NCI-H2081 (cell line): Measurements from ENCODE around the gene HS6ST1.

Source experiments
- DNase-seq, 2 experiments: peaks; one replicate each; lab custom pipeline; 2025; lab: John Stamatoyannopoulos, UW

The HS6ST1 gene

DNA sequence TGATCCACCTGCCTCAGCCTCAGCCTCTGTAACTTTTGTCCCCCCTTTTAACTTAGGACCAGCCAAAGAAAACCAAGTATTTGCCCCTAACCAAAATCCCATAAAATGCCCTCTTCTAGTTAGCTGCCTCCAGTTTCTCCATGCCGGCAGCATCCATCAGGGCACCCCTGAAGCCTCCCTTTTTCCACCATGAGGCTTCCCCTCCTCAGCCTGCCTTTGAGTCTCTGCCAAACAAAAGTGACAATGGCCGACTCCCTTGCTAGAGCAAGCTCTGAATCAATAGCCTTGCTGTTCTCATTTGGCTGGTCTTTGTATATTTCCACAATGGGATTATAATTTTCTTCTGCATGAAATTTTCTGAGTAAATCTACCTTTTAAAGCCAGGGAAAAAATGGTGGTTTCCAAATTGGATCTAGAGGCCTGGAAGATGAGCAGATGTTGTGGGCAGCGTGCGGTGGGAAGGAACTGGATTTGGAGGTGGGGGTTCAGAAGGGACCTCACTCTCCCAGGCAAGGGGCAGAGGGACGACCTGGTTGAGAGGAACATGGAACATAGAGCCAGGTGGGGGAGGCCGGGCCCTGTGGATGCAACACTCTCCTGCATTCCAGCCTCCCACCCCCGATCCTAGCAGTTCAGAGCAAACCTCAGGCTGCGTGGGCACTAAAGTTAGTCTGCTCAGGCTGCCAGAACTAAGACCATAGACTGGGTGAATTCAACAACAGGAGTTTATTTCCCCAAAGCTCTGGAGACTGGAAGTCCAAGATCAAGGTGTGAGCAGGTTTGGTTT lies 80.6 kb downstream of the HS6ST1 start:
- DNase-seq = no peak

DNA sequence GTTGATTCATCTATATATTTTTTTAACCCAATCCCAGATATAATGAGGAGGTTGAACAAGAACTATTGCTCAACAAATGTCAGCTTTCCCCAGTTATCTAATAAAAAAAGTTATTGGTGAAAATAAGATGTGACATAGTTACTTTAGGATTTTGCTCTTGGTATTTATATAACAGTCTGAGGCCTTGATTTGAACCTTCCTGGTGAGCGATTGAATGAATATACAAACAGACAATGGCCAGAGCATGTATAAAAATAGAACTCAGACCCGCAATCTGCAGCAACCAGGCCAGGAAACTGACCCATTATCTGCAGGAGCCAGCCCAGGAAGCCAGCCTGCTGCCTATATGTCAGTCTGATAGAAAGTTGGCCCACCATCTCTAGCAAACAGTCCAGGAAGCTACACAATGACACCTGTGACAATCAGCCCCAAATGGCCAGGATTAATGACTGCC lies 81.6 kb downstream of the HS6ST1 start:
- DNase-seq = no peak

DNA sequence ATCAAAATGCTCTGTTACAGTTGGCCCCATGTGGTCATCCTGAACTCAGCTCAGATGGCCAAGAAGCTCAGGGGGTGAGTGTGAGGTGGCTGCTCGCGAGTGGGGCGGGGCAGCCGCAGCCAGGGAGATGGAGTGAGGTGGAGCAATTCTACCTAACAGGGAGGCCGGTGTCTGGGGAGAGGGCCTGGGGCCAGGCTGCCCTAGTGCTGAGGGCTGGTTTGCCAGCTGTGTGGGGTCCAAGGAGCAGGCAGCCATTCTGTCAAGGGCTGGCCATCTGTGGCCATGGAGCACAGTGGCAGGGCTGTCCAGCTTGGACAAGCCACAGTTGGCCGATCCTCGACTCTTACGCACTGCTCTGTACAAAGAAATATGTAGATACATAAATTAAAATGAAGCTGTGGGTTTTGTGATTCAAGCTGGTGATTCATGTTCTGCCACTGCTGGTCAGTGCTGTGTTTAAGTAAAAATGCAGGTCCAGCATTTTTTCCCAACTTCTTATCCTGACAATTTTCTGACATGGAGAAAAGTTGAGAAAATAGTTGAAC lies 82.1 kb downstream of the HS6ST1 start:
- DNase-seq = no peak

DNA sequence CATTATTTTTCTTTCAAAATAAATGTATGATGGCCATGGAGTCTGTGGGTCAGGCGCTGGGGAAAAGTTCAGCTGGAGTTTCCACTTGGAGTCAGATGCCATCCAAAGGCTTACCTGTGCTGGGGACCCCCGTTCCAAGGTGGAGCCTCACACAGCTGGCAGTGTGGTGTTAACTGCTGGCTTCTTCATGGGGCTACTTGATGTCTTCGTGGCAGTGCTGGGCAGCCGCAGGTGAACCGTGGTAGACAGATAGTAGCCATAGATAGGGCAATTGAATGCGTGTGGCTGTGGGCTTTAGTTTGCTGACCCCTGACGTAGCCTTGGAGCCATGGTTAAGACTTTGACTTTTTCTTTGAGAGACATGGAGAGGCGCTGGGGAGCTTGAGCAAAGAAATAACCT lies 83.1 kb downstream of the HS6ST1 start:
- DNase-seq = no peak

DNA sequence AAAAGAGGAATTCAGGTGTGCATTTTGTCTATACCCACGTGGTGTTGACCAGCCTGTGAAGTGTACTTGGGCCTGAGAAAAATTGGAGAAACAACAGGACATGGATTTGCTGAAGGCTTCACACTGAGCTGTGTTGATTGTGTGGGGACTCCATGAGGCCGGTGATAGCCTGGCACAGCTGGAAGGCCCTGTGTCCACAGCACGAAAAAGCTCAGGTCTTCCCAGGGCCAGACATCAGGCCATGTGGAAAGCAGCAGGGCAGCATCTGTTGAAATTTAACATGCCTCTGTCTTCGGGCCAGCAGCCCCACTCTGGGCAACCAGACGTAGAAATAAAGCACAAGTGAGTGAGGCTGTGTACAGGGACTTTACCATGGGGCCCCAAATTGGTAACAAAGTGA lies 84.1 kb downstream of the HS6ST1 start:
- DNase-seq = peak in 1 of 2 experiments; percentile 6

DNA sequence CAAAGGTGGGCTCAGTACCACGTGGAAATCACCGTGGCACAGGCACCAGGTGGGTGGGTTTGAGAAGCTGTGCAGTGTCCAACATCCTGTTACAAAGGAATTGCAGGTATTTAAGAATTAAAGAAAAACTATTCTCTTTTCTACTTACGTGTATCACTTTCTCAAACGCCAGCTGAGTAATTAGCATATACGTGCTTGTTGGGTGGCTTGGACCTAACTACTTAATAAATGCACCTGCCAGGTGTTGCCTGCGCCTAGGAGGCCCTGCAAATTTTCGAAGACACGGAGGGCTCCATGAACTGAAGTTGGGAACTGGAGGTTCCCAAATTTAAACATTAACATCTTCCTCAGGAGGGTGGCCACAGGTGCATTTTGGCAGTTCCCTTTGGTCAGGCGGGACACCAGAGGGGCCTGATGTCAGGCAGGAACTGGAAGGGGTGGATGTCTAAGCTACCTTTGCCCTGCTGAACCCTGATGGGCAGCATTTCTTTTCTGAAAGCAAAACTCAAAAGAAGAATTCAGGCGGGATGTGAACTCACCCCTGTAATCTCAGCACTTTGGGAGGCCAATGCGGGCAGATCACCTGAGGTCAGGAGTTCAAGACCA lies 84.8 kb downstream of the HS6ST1 start:
- no peak for DNase-seq

DNA sequence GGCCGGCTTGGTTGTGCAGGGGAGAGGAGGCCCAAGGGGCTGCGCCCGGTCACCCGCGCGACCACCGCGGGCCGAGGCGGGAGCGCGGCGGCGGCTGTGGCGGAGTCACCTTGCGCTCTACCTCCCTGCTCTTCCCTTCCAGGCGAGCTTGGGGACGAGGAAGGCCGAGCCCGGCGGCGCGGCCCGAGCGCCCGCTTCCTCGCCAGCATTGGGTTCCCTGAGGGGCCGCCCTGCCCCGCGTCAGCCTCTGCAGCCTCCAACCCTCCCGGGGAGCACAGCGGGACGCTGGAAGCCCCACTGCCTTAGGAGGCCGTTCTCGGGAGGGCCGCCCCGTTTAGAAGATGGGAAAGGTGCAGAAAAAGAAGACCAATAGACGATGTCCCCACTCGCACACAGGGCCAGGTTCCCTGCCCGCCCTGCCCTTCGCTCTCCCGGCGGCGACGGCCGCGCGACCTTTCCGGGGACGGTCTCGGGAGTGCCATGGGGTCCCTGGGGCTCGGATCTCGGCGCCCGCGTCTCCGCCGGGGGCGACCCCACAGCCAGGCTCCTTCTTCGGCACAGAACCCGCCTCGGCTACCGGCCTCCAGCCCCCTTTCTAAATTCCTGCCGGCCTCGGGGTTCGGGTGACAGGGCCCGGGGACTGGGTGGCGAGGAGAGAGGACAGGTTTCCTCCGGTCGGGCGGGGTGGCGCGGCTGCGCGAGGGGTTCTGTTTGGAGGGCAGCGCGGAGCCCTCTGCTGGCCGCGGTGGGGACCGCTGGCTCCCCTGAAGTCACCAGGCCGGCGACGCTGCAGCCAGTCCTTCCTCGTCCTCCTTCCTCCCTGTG lies 85.5 kb downstream of the HS6ST1 start:
- DNase-seq = peak; percentile 70 to 74

DNA sequence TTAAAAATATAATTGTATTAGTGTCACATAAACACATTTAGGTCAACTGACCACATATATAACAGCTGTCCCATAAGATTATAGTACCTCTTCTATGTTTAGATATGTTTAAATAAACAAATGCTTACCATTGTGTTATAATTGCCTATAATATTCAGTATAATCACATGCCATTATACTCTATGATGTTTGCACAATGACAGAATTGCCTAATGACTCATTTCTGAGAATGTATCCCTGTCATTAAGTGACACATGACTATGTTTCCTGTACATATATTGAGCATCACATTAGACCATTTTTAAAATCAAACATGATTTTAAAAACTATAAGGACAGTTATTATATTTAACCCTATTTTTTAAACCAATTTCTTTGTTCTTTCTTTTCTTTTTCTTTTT lies 89.8 kb downstream of the HS6ST1 start:
- peak; percentile 18 to 85 for DNase-seq

DNA sequence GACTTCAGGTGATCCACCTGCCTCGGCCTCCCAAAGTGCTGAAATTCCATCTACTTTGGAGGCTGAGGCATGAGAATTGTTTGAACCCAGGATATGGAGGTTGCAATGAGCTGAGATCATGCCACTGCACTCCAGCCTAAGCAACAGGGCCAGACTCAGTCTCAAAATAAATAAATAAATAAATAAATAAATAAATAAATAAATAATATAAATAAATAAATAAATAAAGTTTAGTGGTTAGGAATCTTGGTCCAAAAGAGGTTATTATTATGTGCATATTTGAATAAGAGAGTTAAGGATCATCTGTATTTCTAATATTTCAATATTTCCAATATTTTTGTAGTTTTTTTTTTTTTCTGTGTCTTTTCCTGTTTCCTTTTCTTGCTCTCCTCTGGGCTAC lies 90.8 kb downstream of the HS6ST1 start:
- no peak for DNase-seq

DNA sequence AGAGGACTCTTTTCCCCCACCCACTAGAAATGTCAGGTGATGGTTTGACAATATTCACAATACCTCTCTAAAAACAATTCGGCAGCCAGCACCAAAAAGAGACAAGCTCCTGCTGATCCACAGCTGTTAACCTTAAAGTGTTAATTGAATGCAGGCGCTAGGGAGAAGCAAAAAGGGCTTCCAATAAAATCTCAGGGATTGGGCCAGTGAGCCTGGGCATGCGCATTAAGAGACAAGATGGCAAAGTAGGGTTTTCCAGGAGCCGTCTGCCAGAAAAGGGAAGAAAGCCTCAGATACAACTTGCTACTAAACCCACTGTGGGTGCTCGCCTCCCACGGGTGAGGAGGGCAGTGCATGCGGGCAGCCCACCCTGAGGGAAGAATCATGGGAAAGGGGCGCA lies 98.8 kb downstream of the HS6ST1 start:
- DNase-seq = no peak

DNA sequence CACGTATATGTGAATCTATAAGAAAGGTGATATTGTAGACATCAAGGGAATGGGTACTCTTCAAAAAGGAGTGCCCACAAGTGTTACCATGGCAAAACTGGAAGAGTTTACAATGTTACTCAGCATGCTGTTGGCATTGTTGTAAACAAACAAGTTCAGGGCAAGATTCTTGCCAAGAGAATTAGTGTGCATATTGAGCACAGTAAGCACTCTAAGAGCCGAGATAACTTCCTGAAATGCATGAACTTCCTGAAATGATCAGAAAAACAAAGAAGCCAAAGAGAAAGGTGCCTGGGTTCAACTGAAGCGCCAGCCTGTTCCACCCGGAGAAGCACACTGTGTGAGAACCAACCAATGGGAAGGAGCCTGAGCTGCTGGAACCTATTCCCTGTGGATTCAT lies 101.0 kb downstream of the HS6ST1 start:
- no peak for DNase-seq

DNA sequence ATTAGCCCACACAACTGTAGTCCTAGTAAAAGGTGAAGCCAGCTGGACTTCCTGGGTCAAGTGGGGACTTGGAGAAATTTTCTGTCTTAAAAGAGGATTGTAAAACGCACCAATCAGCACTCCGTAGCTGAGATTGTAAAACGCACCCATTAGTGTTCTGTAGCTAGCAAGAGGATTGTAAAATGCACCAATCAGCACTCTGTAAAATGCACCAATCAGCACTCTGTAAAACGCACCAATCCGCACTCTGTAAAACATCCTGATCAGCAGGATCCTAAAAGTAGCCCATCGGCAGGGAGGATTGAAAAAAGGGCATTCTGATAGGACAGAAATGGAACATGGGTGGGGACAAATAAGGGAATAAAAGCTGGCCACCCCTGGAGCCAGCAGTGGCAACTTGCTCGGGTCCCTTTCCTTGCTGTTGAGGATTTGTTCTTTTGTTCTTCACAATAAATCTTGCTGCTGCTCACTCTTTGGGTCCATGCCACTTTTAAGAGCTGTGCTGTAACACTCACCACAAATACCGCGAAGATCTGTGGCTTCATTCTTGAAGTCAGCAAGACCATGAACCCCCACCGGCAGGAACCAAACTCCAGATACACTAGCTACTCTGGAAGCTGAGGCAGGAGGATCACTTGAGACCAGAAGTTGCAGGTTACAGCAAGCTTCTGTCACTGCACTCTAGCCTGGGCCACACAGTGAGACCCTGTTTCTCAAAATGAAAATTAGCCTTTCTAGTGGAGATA lies 102.6 kb downstream of the HS6ST1 start:
- no peak for DNase-seq
